Measurements from ENCODE around the gene GPR139. TPM values are rescaled to one million over a fixed set of nuclear protein-coding genes. Genes with fewer than 3 reads are reported as not detected.

The GPR139 gene
- total RNA-seq, 2 experiments from 2014 or later, result not detected

DNA sequence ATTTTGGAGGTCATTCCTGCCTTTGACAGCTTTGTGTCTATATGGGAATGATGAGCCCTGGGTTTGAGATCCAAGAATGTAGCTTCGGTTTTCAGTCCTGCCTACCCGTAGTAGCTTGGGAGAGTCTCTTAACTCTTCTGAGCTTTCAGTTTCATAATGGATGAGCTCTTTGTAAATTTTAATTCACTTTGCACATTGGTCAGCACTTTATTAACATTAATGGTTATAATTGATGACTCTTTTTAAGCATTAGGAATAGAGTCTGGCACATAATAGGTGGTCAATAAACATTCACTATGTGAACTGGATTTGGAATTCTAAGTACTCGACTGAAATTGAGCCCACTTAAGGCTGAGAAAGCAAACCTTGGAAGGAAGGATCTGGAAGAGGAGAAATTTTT, 17.3 kb downstream of the GPR139 start:
- CTCF ChIA-PET, result no interaction called here

DNA sequence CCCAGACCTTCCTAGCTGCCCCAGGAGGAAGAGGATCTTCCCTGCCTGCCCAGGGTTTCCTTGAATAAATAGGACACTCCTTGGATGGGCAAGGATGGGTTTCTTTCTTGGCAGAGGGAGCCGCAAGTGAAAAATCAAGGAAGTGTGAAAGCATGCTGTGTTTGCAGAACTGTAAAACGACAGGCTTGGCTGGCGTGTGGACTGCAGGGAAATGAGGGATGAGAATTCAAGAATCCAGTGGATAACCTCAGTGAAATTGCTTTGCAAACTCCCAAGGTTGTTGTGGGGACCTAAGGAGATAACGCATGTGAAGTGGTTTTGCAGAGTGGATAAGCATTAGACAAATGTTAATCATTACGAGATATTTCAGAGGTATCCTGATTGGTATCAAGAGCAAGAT, 20.4 kb downstream of the GPR139 start:
- ChIA-PET CTCF (no interaction called here), POLR2A (no interaction called here)

More for the DNA sequence above, 17.3 kb downstream of the GPR139 start:
- POLR2A ChIA-PET, result no interaction called here

DNA sequence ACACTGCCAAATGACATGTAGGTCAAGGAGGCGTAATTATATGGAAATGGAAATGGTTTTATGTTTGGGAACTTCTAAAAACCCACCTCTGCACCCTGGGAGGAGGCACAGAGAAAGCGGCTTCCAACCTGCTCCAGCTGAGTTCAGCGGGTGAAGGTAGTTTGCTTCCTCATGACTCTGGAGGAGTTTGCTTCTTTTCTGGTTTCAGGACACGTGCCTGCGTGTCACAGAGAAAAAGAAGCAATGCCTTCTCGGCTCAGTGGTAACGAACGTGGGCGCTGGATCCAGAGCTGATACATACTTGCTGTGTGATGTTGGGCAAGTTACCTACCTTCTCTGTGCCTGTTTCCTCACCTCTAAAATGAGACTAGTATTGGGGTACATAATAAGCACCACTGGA, 22.1 kb downstream of the GPR139 start:
- CTCF ChIA-PET, result no interaction called here
- POLR2A ChIA-PET, result no interaction called here

DNA sequence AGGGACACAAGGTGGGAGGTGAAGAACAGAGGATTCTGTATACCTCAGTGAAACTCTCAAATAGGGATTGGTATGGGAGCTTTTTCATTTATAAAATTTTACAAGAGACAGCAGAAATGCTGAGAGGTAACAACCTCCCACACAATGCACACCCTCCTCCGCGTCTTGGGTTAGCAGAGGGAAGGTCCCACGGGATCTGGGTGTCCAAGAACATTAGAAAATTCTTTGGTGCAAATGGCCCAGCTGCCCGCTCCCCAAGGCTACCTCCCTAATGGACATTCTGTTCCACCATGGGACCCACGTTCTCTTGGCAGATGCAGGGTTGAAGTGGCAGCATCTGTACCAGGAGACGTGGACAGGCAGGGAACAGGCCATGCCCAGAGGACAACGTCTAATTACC, 22.5 kb downstream of the GPR139 start:
- POLR2A ChIA-PET, result no interaction called here
- CTCF ChIA-PET, result no interaction called here

DNA sequence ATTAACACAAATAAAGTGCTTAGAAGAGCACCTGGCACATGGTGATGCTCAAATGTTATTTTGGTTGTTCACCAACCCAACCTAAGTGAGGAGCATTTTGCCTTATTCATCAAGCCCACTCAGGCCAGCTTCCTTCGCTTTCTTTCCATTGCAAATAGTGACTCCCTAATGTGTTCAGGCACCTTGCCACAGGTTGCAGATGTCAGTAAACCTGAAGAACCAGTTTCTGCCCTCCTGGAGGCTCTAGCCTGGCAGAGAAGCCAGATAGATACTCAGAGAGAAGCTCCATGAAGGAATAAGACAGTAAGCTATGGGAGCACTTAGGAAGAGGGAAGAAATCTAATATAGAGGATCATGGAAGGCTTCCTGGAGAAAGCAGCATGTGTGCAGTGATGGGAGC, 23.9 kb downstream of the GPR139 start:
- ChIA-PET POLR2A (no interaction called here), CTCF (no interaction called here)

DNA sequence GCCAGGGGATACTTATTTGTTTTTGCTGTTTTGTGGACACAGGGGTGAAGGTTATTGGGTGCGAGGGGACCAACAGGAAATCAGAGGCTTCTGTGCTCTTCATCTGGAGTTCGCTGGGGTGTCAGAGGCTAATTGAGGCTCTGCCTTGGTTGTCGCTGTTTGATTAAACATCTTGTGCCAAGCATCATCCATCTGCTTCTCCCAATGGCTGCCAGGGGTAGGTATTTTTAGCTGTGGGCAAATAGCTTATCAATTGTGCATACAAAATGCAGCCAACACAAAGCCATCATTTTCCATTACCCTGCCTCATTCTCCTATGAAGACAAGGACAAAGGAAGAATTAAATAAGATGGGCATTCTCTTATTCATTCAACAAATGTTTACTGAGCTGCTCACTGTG, 27.8 kb downstream of the GPR139 start:
- ChIA-PET POLR2A (no interaction called here), CTCF (no interaction called here)

DNA sequence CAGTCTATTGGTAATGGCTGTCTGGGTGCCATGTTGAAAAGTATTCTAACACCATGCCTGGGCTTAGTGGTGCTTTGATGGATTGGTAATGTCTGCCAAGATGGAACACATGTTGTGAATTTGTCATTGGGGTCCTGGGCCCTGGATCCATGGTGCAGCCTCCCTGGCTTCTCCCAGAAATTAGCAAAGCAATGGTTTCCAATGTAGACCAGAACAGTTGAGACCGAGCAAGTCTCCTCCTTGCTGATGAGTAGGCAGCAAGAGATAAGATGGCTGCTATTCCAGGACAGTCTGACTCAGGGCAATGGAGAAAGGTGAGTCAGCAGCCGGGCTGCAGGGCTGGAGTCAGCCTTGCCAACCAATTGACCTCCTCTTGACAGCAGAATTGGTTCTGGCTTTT, 30.8 kb downstream of the GPR139 start:
- ChIA-PET POLR2A (no interaction called here), CTCF (interaction anchor here (0.5 kb wide), 1 partner anchor 135 kb away, joined by 4 read pairs; no protein-coding TSS in a partner anchor)

DNA sequence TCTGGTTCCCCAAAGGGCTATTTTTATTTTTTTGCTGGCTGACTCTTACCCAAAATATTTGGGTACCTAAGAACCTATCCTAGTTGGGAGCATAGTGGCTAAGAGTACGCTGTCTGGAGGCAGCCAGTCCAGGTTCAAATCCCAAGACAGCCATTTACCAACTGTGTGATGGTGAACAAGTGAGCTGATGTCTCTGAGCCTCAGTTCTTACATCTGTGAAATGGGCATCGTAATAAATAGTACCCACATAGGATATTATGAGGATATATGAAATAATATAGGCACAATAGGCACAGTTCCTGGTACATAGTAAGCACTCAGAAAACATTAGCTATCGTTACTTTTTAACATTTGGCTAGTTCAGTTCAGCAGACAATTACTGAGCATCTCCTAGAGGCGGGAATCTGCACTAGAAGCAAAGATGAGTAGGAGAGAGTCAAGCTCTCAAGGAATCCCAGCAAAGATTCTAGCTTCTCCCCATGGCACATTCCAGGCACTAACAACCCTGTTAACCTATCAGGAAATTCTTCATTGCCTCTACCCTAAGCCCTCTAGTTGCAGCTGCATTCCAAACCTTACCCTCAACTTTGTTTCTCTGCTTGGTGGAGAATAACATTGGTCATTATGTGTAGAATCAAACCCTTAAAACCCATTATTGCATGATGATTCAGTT, 31.6 kb downstream of the GPR139 start:
- ChIA-PET POLR2A (no interaction called here), CTCF (no interaction called here)

DNA sequence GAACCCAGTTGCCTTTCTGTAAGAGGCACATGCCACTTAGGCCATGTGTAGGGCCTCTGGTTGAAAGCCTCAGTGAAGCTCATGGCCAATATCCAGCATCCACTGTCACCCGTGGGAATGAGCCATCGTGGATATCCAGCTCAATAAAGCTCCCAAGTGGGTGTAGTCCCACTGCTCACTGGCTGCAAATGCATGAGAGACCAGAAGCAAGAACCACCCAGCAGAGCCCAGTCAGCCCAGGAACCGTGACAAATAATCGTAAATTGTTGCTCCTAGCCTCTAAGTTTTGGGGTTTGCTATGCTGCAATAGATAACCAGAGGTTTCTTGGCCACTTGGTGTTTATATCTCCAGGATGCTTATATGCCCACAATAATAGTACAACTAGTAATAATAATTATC, 33.7 kb downstream of the GPR139 start:
- CTCF ChIA-PET, result no interaction called here
- POLR2A ChIA-PET, result no interaction called here

DNA sequence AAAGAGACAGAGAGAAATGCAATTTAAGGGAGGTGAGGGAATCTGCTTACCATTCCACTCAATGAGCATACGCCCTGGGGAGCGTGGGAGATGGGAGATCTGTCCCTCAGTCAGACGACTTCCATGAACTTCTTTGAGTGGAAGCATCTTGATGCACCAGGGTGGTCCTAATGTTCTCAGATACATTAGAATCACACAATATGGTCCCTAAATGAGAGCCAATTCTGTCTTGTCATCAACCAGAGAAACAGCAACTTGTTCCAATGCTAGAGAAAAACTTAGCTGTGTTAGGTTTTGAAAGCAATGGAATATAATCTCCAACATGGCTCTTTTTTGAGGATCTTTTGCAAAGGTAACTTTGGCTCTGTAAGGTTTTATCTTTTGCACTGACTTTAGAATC, 44.1 kb downstream of the GPR139 start:
- POLR2A ChIA-PET, result no interaction called here
- CTCF ChIA-PET, result no interaction called here

DNA sequence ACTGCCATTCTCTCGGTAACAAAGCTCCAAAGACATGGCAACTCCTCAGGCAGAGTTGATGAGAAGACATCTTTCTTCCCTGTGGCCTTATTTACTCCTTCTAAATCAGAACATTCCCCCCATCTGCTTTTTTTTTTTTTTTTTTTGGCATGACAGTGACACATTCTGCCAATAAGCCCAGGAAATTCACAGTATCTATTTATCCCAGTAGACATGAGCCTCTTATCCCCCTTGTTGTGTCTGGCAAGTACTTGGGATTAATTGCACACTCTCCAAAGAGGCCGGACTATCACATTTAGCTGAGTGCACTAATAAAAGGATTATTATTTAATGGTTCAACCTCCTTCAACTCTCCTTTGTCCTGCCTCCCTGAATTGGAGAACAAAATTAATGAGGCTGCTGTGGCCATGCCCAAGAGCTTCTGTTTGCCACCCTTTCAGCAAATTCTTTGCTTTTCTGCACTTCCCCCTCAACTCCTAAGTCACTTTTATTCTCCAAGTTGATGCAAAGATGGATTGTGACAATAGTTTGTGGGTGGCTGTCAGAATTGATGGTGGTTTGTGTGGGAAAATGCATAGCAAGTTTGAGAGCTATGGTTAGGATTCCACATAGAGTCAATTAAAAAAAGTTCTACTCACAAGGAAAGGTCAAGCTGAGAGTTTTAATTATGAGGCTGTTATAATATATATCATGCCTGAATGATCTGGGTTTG, 47.2 kb downstream of the GPR139 start:
- ChIA-PET CTCF (interaction anchor here (0.7 kb wide), 1 partner anchor 41 kb away, joined by 5 read pairs; no protein-coding TSS in a partner anchor), POLR2A (no interaction called here)

DNA sequence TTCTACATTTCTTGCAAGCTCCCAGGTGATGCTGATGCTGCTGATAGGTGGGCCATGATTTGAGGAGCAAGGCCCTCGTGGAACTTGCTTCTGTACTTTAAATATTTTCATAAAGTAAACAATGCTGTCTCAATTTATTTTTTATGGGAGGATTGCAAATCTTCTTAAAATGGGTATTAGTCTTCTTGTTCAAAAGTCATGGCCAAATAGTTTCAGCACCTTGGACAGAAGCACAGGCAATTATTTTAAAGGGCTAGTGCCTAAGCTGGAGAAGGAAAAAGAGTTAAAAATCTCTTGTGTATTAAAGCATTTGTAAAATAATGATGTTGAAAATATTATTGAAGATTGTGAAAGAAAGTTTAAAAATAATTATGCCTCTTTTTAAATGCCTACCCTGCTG, 50.5 kb downstream of the GPR139 start:
- CTCF ChIA-PET, result no interaction called here
- POLR2A ChIA-PET, result no interaction called here

DNA sequence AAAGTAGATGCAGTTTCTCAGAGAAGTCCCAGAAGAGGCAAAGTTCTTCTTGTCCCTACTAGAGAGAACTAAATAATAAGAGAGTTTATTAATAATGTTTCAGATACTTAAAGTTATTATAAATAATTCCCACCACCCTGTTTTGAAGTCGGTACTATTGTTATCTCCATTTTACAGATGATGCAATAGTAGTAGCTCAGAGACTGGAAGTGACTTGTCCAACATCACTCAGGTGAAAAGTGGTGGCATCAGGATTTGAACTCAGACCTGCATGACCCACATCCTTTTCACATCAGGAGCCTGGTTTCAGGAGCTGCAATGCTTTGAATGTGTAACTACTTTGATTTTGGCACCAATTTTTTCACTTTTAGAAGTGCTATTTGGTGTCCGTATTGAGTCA, 52.7 kb downstream of the GPR139 start:
- POLR2A ChIA-PET, result no interaction called here

DNA sequence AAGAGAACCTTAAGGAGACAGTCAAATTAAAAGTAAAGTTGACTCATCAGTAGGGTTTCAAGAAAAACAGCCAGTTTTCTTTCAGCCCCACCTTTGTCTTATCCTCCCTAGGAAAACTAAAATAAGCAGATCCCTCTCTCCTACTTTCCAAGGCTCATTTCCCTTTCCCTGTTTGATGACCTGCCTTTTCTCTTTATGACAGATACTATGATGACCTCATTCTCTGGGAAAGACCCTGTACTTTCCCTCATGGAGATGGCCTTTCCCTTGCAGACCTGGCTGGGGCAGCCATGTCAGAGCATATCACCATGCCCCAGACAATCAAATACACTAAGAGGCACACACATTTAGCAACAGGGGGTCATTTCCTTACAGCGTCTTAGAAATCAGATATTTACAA, 53.6 kb downstream of the GPR139 start:
- CTCF ChIA-PET, result no interaction called here
- POLR2A ChIA-PET, result no interaction called here

More for the DNA sequence above, 52.7 kb downstream of the GPR139 start:
- CTCF ChIA-PET, result no interaction called here

DNA sequence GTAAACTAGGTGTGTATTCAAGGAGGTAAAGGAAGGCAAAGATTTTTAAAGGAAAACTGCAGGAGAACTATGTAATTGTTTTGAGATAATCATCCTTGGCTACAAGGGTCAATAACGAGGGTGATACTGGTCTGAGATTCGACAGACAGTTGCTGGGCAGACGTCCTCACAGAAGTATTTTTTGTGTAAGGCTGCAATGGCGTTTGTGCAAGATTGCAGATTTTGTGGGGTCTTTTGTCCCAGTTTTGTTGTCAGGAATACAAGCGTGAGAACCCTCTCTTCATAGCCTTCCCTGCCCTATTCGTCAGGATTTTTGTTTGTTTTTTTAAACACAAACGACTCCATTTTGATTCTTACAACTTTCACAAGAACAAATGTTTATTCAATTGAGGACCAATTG, 57.5 kb downstream of the GPR139 start:
- POLR2A ChIA-PET, result no interaction called here
- CTCF ChIA-PET, result no interaction called here

DNA sequence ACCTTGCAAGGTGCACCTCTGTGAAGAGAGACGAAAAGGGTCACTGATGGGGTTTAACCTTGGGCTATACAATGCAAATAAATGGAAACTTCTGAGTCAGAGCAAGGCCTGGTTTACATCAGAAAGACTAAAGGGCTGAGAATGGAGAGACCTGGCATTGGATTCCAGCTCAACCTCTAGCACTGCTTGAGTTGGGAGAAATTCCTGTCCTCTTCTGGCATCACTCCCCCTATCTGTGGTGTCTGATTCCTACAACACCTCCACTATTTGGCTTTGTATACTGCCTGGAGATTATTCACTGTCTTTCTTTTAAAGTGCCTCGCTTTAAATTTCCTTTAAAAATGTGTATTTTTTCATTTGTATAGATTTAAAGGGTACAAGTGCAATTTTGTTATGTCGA, 68.8 kb downstream of the GPR139 start:
- POLR2A ChIA-PET, result no interaction called here
- CTCF ChIA-PET, result interaction anchor here (0.6 kb wide), 1 partner anchor 98 kb away, joined by 3 read pairs; no protein-coding TSS in a partner anchor

DNA sequence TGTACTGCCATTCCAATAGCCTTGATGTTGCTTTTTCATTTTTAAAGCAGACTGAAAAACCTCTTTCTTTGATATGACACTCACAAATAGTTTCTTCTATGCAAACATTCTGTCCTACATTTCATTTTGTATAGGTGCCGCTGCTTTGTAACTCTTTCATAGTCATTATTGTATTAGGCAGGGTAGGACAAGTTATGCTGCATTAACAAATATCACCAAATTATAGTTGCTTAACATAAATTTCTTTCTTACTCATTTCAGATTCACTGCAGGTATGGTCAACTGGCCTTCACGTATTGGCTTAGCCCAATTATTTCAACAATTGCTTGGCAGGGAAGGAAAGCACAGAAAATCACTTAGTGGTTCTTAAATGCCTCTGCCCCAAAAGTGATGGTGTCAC, 70.8 kb downstream of the GPR139 start:
- CTCF ChIA-PET, result no interaction called here
- POLR2A ChIA-PET, result no interaction called here

DNA sequence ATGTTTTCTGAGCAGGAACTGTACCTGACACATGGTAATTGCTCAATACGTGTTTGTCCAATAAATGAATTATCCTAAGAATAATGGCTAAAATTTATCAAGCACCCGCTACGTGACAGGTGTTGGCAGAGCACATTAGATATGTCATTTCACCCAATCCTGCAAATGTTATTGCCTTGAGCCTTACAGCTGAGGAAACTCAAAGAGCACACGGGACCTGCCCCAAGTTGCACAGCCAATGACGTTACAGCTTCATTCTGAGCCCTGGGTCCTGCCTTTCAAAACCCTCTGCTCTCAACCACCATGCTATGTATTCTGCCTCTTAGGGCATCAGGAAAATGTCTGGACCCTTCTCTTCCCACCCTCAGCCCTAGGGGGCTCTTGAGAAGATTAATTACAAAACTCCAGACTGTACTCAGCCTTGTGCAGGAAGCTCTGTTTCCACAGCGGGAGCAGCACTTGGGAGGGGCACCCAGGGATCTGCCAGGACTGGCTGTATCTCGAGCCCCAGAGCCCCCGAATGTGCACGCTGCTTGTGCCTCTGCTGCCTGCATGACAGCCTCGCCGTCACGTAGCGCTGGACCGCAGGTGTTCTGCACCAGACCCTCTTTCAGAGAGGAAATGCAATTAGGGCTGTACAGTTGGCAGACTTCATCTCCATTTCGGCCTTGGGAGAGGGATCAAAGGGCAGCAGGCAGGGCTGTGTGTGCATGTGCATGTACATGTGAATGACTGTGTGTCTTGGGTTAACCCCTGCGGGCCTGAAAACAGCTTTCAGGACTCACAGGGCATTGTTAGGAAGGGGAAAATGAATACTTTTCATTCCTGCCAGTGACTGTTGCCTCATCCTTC, 71.6 kb downstream of the GPR139 start:
- ChIA-PET POLR2A (no interaction called here), CTCF (no interaction called here)

DNA sequence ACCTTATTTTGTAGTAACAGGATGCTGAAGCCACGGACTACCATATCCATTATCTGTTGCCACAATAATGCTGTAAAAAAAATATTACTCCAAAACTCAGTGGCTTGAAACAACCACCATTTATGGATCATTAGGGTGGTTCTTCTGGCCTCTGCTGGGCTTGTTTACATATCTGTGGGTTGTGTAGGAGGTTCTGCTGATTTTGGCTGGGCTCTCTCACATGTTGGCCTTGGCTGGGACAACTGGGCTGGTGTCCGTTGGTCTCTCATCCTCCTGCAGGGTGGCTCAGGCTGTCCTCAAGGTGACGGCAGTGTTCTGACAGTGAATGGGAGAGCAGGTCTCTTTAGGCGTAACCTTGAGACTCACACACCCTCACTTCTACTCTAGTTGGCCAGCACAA, 76.0 kb downstream of the GPR139 start:
- ChIA-PET POLR2A (no interaction called here), CTCF (no interaction called here)

DNA sequence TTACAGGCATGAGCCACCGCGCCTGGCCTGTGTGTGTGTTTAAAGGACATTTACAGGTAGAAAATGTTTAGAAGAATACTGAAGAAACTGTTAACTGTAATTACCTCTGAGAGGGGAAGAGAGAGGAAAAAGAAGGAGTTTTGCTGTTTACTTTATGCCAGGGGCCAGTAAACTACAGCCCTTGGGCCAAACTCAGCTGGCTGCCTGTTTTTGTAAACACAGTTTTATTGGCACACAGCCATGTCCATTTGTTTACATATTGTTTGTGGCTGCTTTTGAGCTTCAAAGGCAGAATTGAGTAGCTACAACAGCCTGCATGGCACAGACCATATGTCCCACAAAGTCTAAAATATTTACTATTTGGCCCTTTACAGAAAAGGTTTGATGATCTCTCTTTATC, 76.4 kb downstream of the GPR139 start:
- ChIA-PET POLR2A (no interaction called here), CTCF (no interaction called here)

DNA sequence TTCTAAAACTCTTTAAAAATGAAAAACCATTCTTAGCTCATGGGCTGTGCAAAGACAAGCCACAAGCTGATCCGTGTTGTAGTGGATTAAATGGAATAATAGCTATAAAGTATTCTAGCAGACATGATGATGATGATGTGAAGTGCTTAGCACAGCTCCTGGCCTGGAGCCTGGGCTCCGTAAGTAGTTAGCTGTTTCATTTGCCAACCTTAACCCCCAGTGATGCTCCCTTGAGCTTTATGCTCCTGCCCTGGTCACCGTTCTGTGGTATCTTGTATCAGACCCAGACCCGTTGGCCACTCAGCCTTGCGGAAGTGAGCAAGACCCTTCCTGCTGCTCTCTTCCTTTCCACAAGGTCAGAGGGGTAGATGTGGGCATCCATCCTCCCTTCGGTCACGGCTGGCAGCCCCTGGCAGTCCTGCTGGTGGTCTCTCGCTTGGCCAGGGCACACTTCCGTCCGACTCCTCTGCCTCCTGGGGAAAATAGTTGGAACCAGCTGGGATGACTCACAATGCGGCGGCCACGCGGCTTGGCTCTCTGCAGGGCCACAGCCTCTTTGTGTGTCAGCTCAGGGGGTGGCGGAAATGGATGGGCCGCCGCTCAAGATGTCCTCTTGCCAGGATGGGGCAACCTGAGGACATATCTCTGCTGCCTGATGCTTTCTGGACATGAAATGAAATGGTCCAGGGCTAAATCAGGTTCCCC, 79.1 kb downstream of the GPR139 start:
- POLR2A ChIA-PET, result no interaction called here
- CTCF ChIA-PET, result no interaction called here
